Measurements from ENCODE around the gene ZFR.

DNA sequence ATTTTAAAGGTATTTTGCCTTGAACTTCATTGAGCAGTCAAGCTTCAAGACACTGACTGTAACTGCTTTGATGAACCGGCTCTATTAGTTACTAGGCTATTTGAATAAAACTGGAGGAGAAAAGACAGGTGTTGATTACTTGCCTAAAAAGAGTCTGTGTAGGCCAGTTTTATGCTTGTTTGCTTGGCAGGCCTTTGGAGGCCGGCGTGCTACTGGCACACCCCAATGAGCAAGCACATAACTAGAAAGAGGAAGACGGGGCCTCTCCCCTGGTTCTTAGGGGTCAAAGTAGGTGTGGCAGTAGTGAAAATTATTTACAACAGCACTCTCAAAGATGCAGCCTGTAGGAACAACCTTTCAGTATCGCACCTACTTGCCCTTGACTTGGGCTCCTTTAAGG is 2.1 kb upstream of the ZFR start:
- no peak for TF ChIP-seq KAT8 (IDR thresholded peaks at IDR 0.05; ENCODE audit: low read depth)
- TF ChIP-seq, protein P1, sequence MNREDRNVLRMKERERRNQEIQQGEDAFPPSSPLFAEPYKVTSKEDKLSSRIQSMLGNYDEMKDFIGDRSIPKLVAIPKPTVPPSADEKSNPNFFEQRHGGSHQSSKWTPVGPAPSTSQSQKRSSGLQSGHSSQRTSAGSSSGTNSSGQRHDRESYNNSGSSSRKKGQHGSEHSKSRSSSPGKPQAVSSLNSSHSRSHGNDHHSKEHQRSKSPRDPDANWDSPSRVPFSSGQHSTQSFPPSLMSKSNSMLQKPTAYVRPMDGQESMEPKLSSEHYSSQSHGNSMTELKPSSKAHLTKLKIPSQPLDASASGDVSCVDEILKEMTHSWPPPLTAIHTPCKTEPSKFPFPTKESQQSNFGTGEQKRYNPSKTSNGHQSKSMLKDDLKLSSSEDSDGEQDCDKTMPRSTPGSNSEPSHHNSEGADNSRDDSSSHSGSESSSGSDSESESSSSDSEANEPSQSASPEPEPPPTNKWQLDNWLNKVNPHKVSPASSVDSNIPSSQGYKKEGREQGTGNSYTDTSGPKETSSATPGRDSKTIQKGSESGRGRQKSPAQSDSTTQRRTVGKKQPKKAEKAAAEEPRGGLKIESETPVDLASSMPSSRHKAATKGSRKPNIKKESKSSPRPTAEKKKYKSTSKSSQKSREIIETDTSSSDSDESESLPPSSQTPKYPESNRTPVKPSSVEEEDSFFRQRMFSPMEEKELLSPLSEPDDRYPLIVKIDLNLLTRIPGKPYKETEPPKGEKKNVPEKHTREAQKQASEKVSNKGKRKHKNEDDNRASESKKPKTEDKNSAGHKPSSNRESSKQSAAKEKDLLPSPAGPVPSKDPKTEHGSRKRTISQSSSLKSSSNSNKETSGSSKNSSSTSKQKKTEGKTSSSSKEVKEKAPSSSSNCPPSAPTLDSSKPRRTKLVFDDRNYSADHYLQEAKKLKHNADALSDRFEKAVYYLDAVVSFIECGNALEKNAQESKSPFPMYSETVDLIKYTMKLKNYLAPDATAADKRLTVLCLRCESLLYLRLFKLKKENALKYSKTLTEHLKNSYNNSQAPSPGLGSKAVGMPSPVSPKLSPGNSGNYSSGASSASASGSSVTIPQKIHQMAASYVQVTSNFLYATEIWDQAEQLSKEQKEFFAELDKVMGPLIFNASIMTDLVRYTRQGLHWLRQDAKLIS (CRISPR knock-in tag; IDR thresholded peaks at IDR 0.05), result no peak
- TF ChIP-seq POLR2A (conservative IDR thresholded peaks at IDR 0.05), result no peak
- TF ChIP-seq, protein P2, sequence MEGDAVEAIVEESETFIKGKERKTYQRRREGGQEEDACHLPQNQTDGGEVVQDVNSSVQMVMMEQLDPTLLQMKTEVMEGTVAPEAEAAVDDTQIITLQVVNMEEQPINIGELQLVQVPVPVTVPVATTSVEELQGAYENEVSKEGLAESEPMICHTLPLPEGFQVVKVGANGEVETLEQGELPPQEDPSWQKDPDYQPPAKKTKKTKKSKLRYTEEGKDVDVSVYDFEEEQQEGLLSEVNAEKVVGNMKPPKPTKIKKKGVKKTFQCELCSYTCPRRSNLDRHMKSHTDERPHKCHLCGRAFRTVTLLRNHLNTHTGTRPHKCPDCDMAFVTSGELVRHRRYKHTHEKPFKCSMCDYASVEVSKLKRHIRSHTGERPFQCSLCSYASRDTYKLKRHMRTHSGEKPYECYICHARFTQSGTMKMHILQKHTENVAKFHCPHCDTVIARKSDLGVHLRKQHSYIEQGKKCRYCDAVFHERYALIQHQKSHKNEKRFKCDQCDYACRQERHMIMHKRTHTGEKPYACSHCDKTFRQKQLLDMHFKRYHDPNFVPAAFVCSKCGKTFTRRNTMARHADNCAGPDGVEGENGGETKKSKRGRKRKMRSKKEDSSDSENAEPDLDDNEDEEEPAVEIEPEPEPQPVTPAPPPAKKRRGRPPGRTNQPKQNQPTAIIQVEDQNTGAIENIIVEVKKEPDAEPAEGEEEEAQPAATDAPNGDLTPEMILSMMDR (IDR thresholded peaks at IDR 0.05 in 2 of 3, conservative IDR thresholded peaks at IDR 0.05 in 1 of 3; ENCODE audit: insufficient read depth in 2 of 3, low read depth in 1 of 3, low read length in 3 of 3), result no peak
- TF ChIP-seq, protein P3, sequence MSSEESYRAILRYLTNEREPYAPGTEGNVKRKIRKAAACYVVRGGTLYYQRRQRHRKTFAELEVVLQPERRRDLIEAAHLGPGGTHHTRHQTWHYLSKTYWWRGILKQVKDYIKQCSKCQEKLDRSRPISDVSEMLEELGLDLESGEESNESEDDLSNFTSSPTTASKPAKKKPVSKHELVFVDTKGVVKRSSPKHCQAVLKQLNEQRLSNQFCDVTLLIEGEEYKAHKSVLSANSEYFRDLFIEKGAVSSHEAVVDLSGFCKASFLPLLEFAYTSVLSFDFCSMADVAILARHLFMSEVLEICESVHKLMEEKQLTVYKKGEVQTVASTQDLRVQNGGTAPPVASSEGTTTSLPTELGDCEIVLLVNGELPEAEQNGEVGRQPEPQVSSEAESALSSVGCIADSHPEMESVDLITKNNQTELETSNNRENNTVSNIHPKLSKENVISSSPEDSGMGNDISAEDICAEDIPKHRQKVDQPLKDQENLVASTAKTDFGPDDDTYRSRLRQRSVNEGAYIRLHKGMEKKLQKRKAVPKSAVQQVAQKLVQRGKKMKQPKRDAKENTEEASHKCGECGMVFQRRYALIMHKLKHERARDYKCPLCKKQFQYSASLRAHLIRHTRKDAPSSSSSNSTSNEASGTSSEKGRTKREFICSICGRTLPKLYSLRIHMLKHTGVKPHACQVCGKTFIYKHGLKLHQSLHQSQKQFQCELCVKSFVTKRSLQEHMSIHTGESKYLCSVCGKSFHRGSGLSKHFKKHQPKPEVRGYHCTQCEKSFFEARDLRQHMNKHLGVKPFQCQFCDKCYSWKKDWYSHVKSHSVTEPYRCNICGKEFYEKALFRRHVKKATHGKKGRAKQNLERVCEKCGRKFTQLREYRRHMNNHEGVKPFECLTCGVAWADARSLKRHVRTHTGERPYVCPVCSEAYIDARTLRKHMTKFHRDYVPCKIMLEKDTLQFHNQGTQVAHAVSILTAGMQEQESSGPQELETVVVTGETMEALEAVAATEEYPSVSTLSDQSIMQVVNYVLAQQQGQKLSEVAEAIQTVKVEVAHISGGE (CRISPR knock-in tag; IDR thresholded peaks at IDR 0.05), result no peak
- no peak for TF ChIP-seq RHOXF2B (CRISPR knock-in tag; conservative IDR thresholded peaks at IDR 0.05)
- no peak for TF ChIP-seq ZFP36 (IDR thresholded peaks at IDR 0.05; ENCODE audit: low read depth, low read length, partially characterized antibody)
- no peak for TF ChIP-seq CREB1 (IDR thresholded peaks at IDR 0.05)
- no peak for TF ChIP-seq CREB1 (CRISPR knock-in tag; IDR thresholded peaks at IDR 0.05)
- TF ChIP-seq JUN (IDR thresholded peaks at IDR 0.05; ENCODE audit: borderline replicate concordance, low read depth, low read length), result no peak
- no peak for TF ChIP-seq JUN (CRISPR knock-in tag; IDR thresholded peaks at IDR 0.05; ENCODE audit: borderline replicate concordance)
